GM19240 (cell line): ENCODE measurements around the gene BCL2L11.

Experiments
- DNase-seq: peaks from one replicate; pipeline ENCODE4 v3.0.0; 2011; ENCODE audit warnings: low spot score; ENCODE audit not compliant: insufficient read length

The BCL2L11 gene

GRCh38 chr2:111117598-111118480 lies 2.9 kb upstream of the BCL2L11 start:
- no peak for DNase-seq

GRCh38 chr2:111118481-111118980 lies 2.2 kb upstream of the BCL2L11 start:
- no peak for DNase-seq

GRCh38 chr2:111118981-111119821 lies 1.5 kb upstream of the BCL2L11 start:
- no peak for DNase-seq

GRCh38 chr2:111119822-111120252 lies 877 bp upstream of the BCL2L11 start:
- DNase-seq = no peak

- DNase-seq = no peak
Observed at GRCh38 chr2:111121028-111121827, 514 bp downstream of the BCL2L11 start.

- DNase-seq = peak; percentile 43
Observed at GRCh38 chr2:111121828-111122630, 1.3 kb downstream of the BCL2L11 start.

- DNase-seq = no peak
Observed at GRCh38 chr2:111122631-111123421, 2.1 kb downstream of the BCL2L11 start.

GRCh38 chr2:111123751-111124150 lies 3.0 kb downstream of the BCL2L11 start:
- no peak for DNase-seq

- no peak for DNase-seq
Observed at GRCh38 chr2:111126581-111126980, 5.9 kb downstream of the BCL2L11 start.

- no peak for DNase-seq
Observed at GRCh38 chr2:111127351-111127750, 6.6 kb downstream of the BCL2L11 start.

GRCh38 chr2:111128096-111128495 lies 7.4 kb downstream of the BCL2L11 start:
- DNase-seq = no peak

- no peak for DNase-seq
Observed at GRCh38 chr2:111133603-111134002, 12.9 kb downstream of the BCL2L11 start.

- DNase-seq = no peak
Observed at GRCh38 chr2:111134055-111134454, 13.3 kb downstream of the BCL2L11 start.

GRCh38 chr2:111135237-111135909 lies 14.7 kb downstream of the BCL2L11 start:
- DNase-seq = no peak

- no peak for DNase-seq
Observed at GRCh38 chr2:111135910-111136297, 15.2 kb downstream of the BCL2L11 start.

- no peak for DNase-seq
Observed at GRCh38 chr2:111138839-111139238, 18.1 kb downstream of the BCL2L11 start.

GRCh38 chr2:111139637-111140317 lies 19.1 kb downstream of the BCL2L11 start:
- no peak for DNase-seq

- no peak for DNase-seq
Observed at GRCh38 chr2:111140815-111141214, 20.1 kb downstream of the BCL2L11 start.
